ENCODE measurements around the gene PIGR.

GRCh38 chr1:206939131-206939530 is 7.1 kb downstream of the PIGR start:
- TF ChIP-seq CTCF (IDR thresholded peaks at IDR 0.05), result no peak
- TF ChIP-seq POLR2A (IDR thresholded peaks at IDR 0.05), result no peak

All from testis (tissue), 2 donors.